Calu3 (cell line): ENCODE results near the gene NUFIP1. TPM values are rescaled to one million over a fixed set of nuclear protein-coding genes. Genes with fewer than 3 reads are reported as not detected.
A peak's percentile ranks its signal among the peaks of the same experiment; 100 is the strongest.
"Not testable (repeated sequence)": the region's sequence is repeated elsewhere in the genome, so short reads cannot be mapped to it uniquely, and the experiment has no call there.

Experiments
- BruUV-seq: library from RNA; stranded (reverse); fragments of 400-500 nt; replicated peaks from 2 replicates; lab custom pipeline; 2021; lab: Mats Ljungman, UMichigan
- CTCF ChIA-PET: fragments of 300-600 bp; sonication (Branson Sonifier 250); formaldehyde crosslinking; loops from one replicate; lab custom pipeline; 2022; ENCODE audit warnings: antibody characterized with exemption; lab: Charles Lee
- DNase-seq: peaks from one replicate; pipeline ENCODE4 v3.0.0; 2022
- H3K27ac Mint-ChIP-seq: one replicate; pipeline ENCODE4 v1.8.0; 2022; ENCODE audit warnings: mixed read lengths; ENCODE audit not compliant: unreplicated experiment
- H3K27me3 Mint-ChIP-seq: one replicate; pipeline ENCODE4 v1.8.0; 2022; ENCODE audit warnings: mixed read lengths; ENCODE audit not compliant: unreplicated experiment
- H3K36me3 Mint-ChIP-seq: one replicate; pipeline ENCODE4 v1.8.0; 2022; ENCODE audit warnings: mild to moderate bottlenecking, moderate library complexity, mixed read lengths; ENCODE audit not compliant: insufficient read depth, unreplicated experiment
- H3K4me1 Mint-ChIP-seq: one replicate; pipeline ENCODE4 v1.8.0; 2022; ENCODE audit warnings: mild to moderate bottlenecking, low read depth, mixed read lengths; ENCODE audit not compliant: unreplicated experiment
- H3K4me3 Mint-ChIP-seq: one replicate; pipeline ENCODE4 v1.8.0; 2022; ENCODE audit warnings: mild to moderate bottlenecking, low read depth, moderate library complexity, mixed read lengths; ENCODE audit not compliant: unreplicated experiment
- H3K9me3 Mint-ChIP-seq: one replicate; pipeline ENCODE4 v1.8.0; 2022; ENCODE audit warnings: low read depth, mixed read lengths; ENCODE audit not compliant: unreplicated experiment
- CTCF ChIP-seq: fragments of 200-600 bp; IDR thresholded peaks from one replicate; pipeline ENCODE4 v1.8.0; 2022; ENCODE audit warnings: antibody characterized with exemption; ENCODE audit not compliant: unreplicated experiment
- intact Hi-C: fragments of 100-400 bp; cut with micrococcal nuclease; formaldehyde crosslinking; loops from one replicate; pipeline ENCODE4 v1.10.0; 2022; ENCODE audit not compliant: unreplicated experiment
- total RNA-seq: library from RNA; stranded (reverse); gene quantifications from 2 replicates; pipeline ENCODE4 v1.2.3, GENCODE V29; 2022

Gene NUFIP1
- total RNA-seq, 1 experiment from 2014 or later = 6.6 TPM

GRCh38 chr13:44955406-44955805 is 33.9 kb downstream of the NUFIP1 start:
- Mint-ChIP-seq H3K36me3 (no peaks in the 10 kb centered on the region), H3K27me3 (no peaks in the 10 kb centered on the region), H3K4me1 (no peaks in the 10 kb centered on the region), H3K4me3 (no peak overlapping the region), H3K9me3 (no peaks in the 10 kb centered on the region), H3K27ac (no peak overlapping the region)
- peak; percentile 2 for DNase-seq
- TF ChIP-seq CTCF = no peak
- CTCF ChIA-PET = interaction anchor here (0.6 kb wide), 1 partner anchor 369 kb away, joined by 3 read pairs; no protein-coding TSS in a partner anchor
- BruUV-seq = no TSS peak
- intact Hi-C loops = no loop called here

GRCh38 chr13:44954224-44954623 is 35.0 kb downstream of the NUFIP1 start:
- H3K27ac Mint-ChIP-seq = no peak overlapping the region
- intact Hi-C loops = no loop called here
- H3K27me3 Mint-ChIP-seq = no peaks in the 10 kb centered on the region
- DNase-seq = no peak
- no peaks in the 10 kb centered on the region for H3K4me1 Mint-ChIP-seq
- CTCF ChIA-PET = no interaction called here
- no peak for TF ChIP-seq CTCF
- no peaks in the 10 kb centered on the region for H3K9me3 Mint-ChIP-seq
- BruUV-seq = no TSS peak
- no peak overlapping the region for H3K4me3 Mint-ChIP-seq
- H3K36me3 Mint-ChIP-seq = no peaks in the 10 kb centered on the region

- CTCF ChIA-PET = no interaction called here
- Mint-ChIP-seq H3K27ac (no peak overlapping the region), H3K4me1 (no peaks in the 10 kb centered on the region), H3K27me3 (no peaks in the 10 kb centered on the region), H3K9me3 (no peaks in the 10 kb centered on the region), H3K4me3 (no peak overlapping the region), H3K36me3 (peaks cover 7% of the 10 kb centered on the region)
- TF ChIP-seq CTCF = no peak
- no peak for DNase-seq
- no TSS peak for BruUV-seq
- intact Hi-C loops = no loop called here
Measured at GRCh38 chr13:44952671-44953070, 36.6 kb downstream of the NUFIP1 start.

- no peaks in the 10 kb centered on the region for H3K4me1 Mint-ChIP-seq
- no peak for TF ChIP-seq CTCF
- BruUV-seq = no TSS peak
- DNase-seq = no peak
- CTCF ChIA-PET = no interaction called here
- H3K4me3 Mint-ChIP-seq = no peak overlapping the region
- no peaks in the 10 kb centered on the region for H3K9me3 Mint-ChIP-seq
- intact Hi-C loops = no loop called here
- peaks cover 7% of the 10 kb centered on the region for H3K36me3 Mint-ChIP-seq
- no peak overlapping the region for H3K27ac Mint-ChIP-seq
- H3K27me3 Mint-ChIP-seq = no peaks in the 10 kb centered on the region
Measured at GRCh38 chr13:44951184-44951583, 38.1 kb downstream of the NUFIP1 start.

GRCh38 chr13:44943411-44943810 is 45.9 kb downstream of the NUFIP1 start:
- H3K9me3 Mint-ChIP-seq, H3K4me1 Mint-ChIP-seq, H3K27ac Mint-ChIP-seq, BruUV-seq, H3K27me3 Mint-ChIP-seq, H3K36me3 Mint-ChIP-seq, H3K4me3 Mint-ChIP-seq, intact Hi-C loops, CTCF ChIA-PET, DNase-seq: not testable (repeated sequence)
